SJCRH30 (cell line): Measurements from ENCODE around the gene CCNG2. TPM values are rescaled to one million over a fixed set of nuclear protein-coding genes. Genes with fewer than 3 reads are reported as not detected.

ENCODE experiments used
- DNase-seq, 2 experiments: peaks; one replicate each; pipeline ENCODE4 v3.0.0-alpha.2; 2015 to 2020
- H3K27ac ChIP-seq: fragments of 250-450 bp; sonication (Bioruptor Pico); 2 replicates; pipeline ENCODE4 v1.5.1; 2020; ENCODE audit warnings: mild to moderate bottlenecking, moderate library complexity
- H3K27me3 ChIP-seq: fragments of 250-450 bp; sonication (Bioruptor Pico); 2 replicates; pipeline ENCODE4 v1.5.1; 2020; ENCODE audit warnings: mild to moderate bottlenecking, moderate library complexity
- H3K36me3 ChIP-seq: fragments of 250-450 bp; sonication (Bioruptor Pico); 2 replicates; pipeline ENCODE4 v1.5.1; 2020; ENCODE audit warnings: mild to moderate bottlenecking, moderate library complexity
- H3K4me1 ChIP-seq: fragments of 250-450 bp; sonication (Bioruptor Pico); 2 replicates; pipeline ENCODE4 v1.5.1; 2020; ENCODE audit warnings: mild to moderate bottlenecking, moderate library complexity
- H3K4me3 ChIP-seq: fragments of 250-450 bp; sonication (Bioruptor Pico); 2 replicates; pipeline ENCODE4 v1.5.1; 2020; ENCODE audit warnings: mild to moderate bottlenecking, moderate library complexity
- H3K9me3 ChIP-seq: fragments of 250-450 bp; sonication (Bioruptor Pico); replicated peaks from 2 replicates; pipeline ENCODE4 v1.5.1; 2020; ENCODE audit warnings: mild to moderate bottlenecking, moderate library complexity
- total RNA-seq: library from RNA; depleted of rRNA; stranded (reverse); fragments of >200 nt; shearing (Covaris generic); gene quantifications from 2 replicates; pipeline ENCODE4 v1.2.3, GENCODE V29; 2014; rRNA removed

CCNG2 gene, protein sequence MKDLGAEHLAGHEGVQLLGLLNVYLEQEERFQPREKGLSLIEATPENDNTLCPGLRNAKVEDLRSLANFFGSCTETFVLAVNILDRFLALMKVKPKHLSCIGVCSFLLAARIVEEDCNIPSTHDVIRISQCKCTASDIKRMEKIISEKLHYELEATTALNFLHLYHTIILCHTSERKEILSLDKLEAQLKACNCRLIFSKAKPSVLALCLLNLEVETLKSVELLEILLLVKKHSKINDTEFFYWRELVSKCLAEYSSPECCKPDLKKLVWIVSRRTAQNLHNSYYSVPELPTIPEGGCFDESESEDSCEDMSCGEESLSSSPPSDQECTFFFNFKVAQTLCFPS
- total RNA-seq = 48.0 and 52.6 TPM in 2 replicates

DNA sequence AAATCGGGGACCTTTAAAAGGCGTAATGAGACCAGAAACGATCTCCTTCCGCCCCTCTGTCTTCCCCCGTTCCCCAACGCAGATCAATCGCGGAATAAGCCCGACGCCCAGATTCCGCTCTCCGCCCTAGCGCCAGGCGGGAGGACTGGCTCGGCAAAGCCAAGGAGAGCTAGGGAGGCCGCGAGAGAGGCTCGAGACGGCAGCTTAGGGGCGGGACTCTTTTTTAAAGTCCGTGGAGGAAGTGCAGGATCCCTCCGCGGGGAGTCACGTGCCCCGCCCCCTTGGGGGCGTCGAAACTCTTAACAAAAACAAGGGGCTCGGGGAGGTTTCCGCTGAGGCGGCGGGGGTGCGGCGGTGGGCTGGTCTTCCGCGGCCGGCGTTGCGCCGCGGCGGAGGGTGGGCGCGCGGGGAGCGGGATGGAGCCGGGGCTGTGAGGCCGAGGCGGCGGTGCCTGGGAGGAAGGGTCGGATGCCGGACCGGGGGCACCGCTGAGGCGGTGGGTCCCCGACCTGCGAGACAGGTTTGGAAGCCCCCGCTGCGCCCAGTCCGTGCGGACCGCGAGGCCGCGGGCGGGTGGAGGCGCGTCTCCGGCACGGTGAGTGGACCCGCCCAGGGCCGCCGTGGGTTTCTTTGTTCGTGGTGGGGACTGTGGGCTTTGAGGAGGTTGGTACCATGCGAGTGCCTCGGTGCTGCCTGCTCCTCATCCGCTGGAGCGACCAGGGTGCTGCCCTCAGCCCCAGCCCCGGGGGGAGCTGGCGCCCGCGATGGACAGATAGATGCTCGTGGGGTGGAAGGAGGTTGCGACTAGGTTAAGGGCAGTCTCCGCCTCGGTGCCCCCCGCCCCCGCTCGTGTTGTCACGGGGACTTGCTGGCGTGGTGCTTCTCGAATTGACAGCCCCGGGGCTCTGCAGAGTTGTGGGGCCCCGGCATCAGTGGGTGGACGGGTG lies at the start of gene CCNG2:
CCNG2 (plus strand) TSS at position 296 of the 947 bp plus-strand sequence. CDS start 1,326 bp downstream, outside the sequence.
- Histone ChIP-seq H3K36me3 (peaks cover 31% of the 10 kb centered on the region), H3K9me3 (no peaks in the 10 kb centered on the region), H3K4me3 (peak within 1 kb of the TSS; percentile 97), H3K27me3 (no peaks in the 10 kb centered on the region), H3K27ac (peak within 1 kb of the TSS; percentile 97), H3K4me1 (peaks cover 10% of the 10 kb centered on the region)
- DNase-seq = peak; percentile 96

DNA sequence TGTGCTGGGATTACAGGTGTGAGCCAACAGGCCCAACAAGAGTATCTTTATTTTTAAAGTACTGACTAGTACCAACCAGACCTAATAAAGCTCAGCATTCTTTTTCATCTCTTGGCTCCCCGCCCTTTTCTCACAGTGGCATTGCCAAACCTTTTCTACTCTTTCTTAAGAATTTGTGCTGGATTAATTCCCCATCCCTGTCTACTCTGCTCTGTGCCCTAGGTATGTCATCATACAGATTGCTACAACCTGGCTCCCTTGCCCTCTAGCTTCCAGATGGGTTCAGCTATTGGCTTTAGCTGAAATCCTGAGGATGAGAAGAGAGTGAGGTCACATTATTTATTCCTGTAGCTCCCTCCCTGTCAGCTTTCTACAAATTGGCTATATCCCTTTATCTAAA lies 46.3 kb upstream of the CCNG2 start:
- H3K36me3 ChIP-seq = no peaks in the 10 kb centered on the region
- no peak overlapping the region for H3K27ac ChIP-seq
- H3K27me3 ChIP-seq = no peaks in the 10 kb centered on the region
- H3K4me3 ChIP-seq = no peak overlapping the region
- no peak for DNase-seq
- no peaks in the 10 kb centered on the region for H3K4me1 ChIP-seq
- H3K9me3 ChIP-seq = no peaks in the 10 kb centered on the region

DNA sequence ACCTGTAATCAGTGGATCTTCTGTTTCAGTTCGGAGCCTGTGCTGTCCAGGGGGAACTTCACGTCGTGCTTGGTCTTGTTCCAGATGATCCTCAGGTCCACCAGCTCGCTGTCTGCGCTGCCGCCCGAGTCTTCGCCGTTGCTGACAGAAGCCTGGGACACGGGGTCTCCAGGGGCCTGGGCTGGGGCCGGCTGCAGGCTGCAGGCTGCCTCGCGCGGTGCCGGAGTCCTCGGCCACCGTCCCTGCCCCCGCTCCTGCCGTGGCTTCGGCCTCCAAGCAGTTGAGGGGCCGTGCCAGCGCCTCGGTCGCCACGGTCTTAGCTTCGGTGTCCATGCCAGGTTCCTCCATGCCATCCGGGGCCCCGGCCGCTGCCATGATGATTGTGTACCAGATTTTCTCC lies 43.9 kb upstream of the CCNG2 start:
- Histone ChIP-seq H3K4me1 (no peaks in the 10 kb centered on the region), H3K27ac (no peak overlapping the region), H3K27me3 (no peaks in the 10 kb centered on the region), H3K4me3 (no peak overlapping the region), H3K9me3 (no peaks in the 10 kb centered on the region), H3K36me3 (no peaks in the 10 kb centered on the region)
- DNase-seq = no peak

DNA sequence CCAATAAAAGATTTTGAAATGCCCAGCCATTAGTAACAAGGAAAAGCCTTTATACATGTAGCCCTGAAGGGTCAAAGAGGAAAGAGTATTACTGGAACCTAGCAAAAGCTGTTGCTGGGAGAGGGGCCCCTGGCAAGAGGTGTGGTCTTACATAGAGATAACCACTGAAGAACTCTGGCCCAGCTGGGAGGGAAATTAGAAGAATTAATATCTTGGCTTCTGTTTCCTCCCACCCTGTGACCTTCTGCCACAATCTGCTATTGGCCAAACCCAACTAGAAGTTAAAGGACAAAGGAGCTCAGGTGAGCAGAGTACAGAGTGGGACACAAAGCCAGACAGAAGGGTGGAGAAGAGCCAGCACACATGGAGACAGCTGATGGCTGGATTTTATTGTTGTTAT lies 39.3 kb upstream of the CCNG2 start:
- Histone ChIP-seq H3K4me3 (no peak overlapping the region), H3K36me3 (no peaks in the 10 kb centered on the region), H3K27ac (no peak overlapping the region), H3K9me3 (no peaks in the 10 kb centered on the region), H3K4me1 (no peaks in the 10 kb centered on the region), H3K27me3 (no peaks in the 10 kb centered on the region)
- no peak for DNase-seq

DNA sequence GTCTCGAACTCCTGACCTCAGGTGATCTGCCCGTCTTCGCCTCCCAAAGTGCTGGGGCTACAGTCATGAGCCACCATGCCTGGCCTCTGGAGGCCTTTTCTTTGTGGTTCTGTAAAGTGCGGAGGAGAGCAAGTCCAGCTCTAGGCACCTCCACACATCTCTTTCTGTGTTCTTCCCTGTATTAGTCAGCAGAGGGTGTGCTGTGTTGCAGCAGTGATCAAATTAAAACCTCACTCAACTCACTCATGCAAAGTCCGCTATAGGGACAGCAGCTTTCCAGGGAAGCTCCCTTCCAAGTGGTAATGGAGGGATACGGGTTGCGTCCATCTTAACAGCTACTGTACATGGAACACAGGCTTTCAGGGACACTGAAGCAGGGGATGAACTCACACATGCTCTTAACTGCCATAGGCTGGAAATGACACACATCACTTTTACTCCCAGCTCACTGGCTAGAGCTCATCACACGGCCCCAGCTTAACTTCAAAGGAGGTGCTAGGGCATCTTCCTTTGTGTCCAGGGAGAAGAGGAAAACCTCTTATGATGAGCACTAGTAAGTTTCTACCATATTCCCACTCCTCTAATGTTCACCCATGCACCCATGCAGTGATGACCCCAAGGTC lies 36.0 kb upstream of the CCNG2 start:
- H3K27me3 ChIP-seq = no peaks in the 10 kb centered on the region
- no peaks in the 10 kb centered on the region for H3K9me3 ChIP-seq
- H3K4me3 ChIP-seq = no peak overlapping the region
- no peaks in the 10 kb centered on the region for H3K36me3 ChIP-seq
- H3K27ac ChIP-seq = no peak overlapping the region
- no peak for DNase-seq
- no peaks in the 10 kb centered on the region for H3K4me1 ChIP-seq

DNA sequence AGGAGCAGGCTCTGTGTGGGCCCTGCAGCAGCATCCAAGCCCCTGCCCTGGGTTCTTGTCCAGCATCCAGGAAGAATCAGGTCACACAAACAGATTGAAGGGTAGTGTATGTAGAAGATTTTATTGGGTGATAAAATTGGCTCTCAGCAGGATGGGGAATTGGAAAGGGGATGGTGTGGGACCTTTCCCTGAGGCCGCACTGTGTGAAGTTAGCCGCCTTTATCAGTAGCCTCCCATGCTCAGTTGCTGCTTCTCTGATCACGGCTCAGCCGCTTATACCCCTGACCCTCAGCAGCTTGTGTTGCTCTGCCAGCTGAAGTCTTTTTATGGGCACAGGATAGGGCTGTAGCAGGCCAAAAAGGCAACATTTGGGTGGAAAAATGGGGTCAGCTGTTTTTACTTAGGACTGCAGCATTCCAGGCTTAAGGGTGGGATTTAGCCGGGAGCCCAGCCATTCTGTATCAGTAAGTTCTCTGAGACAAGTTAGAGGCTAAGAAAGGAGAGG lies 35.2 kb upstream of the CCNG2 start:
- Histone ChIP-seq H3K4me3 (no peak overlapping the region), H3K4me1 (no peaks in the 10 kb centered on the region), H3K9me3 (no peaks in the 10 kb centered on the region), H3K27me3 (no peaks in the 10 kb centered on the region), H3K27ac (no peak overlapping the region), H3K36me3 (no peaks in the 10 kb centered on the region)
- no peak for DNase-seq

DNA sequence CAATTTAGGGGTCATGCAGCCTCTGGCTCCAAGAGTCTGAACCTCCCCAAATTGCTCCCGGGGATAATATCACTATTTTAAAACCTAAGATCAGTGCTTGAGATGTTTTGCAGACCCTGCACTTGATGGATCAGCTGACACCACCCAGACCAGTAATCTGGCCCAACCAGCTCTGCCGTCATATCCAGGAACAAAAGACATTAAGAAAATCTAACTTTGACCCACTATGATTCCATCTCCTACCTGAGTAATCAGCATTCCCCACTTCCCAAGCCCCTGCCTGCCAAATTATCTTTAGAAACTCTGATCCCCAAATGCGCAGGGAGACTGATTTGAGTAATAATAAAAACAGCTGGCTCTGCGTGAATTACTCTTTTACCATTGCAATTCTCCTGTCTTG lies 34.4 kb upstream of the CCNG2 start:
- H3K27me3 ChIP-seq = no peaks in the 10 kb centered on the region
- H3K9me3 ChIP-seq = no peaks in the 10 kb centered on the region
- no peaks in the 10 kb centered on the region for H3K36me3 ChIP-seq
- no peak overlapping the region for H3K4me3 ChIP-seq
- H3K4me1 ChIP-seq = 0 out of 2 replicates have a peak, but pooled peaks cover 4% of the 10 kb centered on the region
- H3K27ac ChIP-seq = no peak overlapping the region
- DNase-seq = no peak

DNA sequence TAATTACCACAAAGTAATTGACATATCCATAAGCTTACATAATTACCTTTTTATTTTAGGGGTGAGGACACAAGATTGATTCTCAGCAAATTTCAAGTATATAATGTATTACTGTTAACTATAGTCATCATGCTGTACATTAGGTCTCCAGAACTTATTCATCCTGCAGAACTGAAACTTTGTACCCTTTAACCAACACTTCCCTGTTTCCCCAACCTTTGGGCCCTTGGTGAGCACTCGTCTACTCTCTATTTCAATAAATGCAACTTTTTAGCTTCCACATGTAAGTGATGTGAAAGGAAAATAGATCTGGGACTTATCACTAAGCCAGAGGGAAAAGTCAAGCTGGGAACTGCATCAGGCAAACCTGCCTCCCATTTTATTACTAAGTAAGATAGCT lies 33.6 kb upstream of the CCNG2 start:
- Histone ChIP-seq H3K4me3 (no peak overlapping the region), H3K4me1 (peaks cover 7% of the 10 kb centered on the region; the same call in 1 of the 2 replicates), H3K9me3 (no peaks in the 10 kb centered on the region), H3K27ac (no peak overlapping the region), H3K27me3 (no peaks in the 10 kb centered on the region), H3K36me3 (no peaks in the 10 kb centered on the region)
- DNase-seq = no peak

DNA sequence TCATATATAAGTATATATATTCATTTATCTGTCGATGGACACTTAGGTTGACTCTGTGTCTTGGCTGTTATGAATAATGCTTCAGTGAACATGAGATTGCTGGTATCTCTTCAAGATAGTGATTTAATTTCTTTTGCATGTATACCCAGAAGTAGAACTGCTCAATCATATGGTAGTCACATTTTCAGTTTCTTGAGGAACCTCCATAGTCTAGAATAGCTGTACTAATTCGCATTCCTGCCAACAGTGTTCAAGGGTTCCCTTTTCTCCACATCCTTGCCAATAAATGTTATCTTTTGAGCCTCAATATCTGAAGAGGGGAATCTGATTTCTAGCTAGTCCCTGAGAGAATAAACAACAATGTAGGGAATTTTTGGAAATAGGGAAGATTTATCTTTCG lies 32.4 kb upstream of the CCNG2 start:
- Histone ChIP-seq H3K27ac (no peak overlapping the region), H3K4me1 (peaks cover 10% of the 10 kb centered on the region), H3K36me3 (no peaks in the 10 kb centered on the region), H3K9me3 (no peaks in the 10 kb centered on the region), H3K27me3 (no peaks in the 10 kb centered on the region), H3K4me3 (no peak overlapping the region)
- no peak for DNase-seq

DNA sequence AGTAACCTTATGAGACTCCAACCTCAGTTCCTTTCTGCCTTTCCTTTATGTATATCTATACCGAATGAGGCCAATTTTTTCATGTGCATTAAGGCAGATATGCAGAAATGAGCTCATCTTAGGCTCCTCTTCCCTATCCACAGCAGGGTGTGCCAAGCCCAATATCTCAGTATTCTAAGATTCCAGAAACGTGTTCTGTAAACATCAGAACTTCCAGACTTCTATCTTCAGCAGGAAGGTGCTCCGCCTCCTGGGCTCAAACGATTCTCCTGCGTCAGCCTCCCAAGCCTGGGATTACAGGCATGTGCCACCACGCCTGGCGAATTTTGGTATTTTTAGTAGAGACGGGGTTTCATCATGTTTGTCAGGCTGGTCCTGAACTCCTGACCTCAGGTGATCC lies 31.0 kb upstream of the CCNG2 start:
- Histone ChIP-seq H3K27ac (no peak overlapping the region), H3K27me3 (no peaks in the 10 kb centered on the region), H3K36me3 (no peaks in the 10 kb centered on the region), H3K4me1 (peaks cover 10% of the 10 kb centered on the region), H3K4me3 (no peak overlapping the region), H3K9me3 (no peaks in the 10 kb centered on the region)
- DNase-seq = no peak

DNA sequence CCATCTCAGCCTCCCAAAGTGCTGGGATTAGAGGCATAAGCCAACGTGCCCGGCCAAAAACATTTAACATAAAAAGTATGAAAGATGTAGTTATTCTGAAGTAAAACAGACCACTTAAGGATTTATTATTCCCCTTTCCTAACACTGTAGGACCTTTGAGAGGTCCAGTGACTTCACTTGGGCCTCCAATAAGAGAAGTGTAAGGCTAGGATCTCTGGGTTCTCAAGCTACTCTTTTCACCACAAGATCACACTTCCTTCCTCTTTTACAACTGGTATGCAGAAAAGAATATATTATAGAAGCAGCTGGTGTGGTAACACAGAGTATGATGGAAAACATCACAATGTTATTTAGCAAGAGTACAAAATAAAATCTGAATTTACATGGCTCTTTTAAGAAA lies 30.2 kb upstream of the CCNG2 start:
- no peak overlapping the region for H3K4me3 ChIP-seq
- H3K27ac ChIP-seq = no peak overlapping the region
- H3K9me3 ChIP-seq = no peaks in the 10 kb centered on the region
- H3K36me3 ChIP-seq = no peaks in the 10 kb centered on the region
- DNase-seq = no peak
- H3K27me3 ChIP-seq = no peaks in the 10 kb centered on the region
- peaks cover 10% of the 10 kb centered on the region for H3K4me1 ChIP-seq

DNA sequence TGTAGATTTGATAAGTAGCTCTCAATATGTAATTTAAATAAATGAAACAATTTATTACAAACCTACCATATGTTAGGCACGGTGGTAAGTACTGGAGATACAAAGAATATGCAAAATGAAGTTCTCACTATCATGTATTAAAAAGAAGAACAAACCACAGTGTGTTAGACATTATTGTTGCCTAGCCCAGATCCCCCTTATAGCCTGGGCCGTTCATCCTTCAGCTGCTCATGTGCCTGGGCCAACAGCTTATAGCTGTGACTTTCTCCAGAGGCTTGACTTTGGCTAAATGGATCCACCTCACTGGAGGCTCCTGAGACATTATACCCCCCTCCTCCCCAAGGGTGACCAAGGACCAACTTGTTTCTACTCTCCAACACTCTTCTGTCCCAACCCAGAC lies 29.8 kb upstream of the CCNG2 start:
- Histone ChIP-seq H3K27ac (no peak overlapping the region), H3K27me3 (no peaks in the 10 kb centered on the region), H3K4me3 (no peak overlapping the region), H3K9me3 (no peaks in the 10 kb centered on the region), H3K4me1 (peaks cover 10% of the 10 kb centered on the region), H3K36me3 (no peaks in the 10 kb centered on the region)
- peak in 1 of 2 experiments; percentile 20 for DNase-seq

DNA sequence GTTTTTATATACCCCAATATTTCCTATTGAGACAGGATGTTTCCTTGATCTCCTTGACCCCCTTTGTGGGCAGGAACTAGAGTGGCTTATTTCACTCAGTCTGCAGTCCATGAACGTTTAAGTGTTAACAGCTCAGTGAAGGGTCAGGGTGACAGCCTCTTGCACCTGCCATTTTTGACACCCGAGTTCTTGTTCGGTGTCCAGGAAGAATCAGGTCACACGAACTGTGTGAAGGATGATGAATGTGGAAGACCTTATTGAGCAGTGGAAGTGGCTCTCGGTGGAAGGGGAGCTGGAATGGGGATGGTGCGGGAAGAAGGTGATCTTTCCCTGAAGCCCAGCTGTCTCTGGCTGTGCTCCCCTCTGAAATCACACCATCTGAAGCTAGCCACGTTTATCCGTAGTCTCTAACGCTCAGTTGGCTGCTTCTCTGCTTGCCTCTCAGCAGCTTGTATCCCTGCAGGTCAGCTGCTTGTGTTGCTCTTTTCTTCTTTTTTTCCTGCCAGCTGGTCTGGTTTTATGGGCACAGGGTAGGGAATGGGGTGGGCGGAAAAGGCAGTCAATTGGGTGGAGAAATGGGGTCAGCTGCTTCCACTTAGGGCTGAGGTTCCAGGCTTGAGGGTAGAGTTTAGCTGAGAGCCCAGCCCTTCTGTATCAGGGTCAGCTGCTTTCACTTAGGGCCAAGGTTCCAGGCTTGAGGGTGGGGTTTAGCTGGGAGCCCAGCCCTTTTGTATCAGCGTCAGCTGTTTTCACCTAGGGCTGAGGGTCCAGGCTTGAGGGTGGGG lies 29.0 kb upstream of the CCNG2 start:
- Histone ChIP-seq H3K4me1 (peaks cover 10% of the 10 kb centered on the region), H3K9me3 (no peaks in the 10 kb centered on the region), H3K36me3 (no peaks in the 10 kb centered on the region), H3K27me3 (no peaks in the 10 kb centered on the region), H3K27ac (no peak overlapping the region; the same call in 1 of the 2 replicates), H3K4me3 (peak overlapping the region; percentile 14)
- DNase-seq = peak; percentile 72 to 88

DNA sequence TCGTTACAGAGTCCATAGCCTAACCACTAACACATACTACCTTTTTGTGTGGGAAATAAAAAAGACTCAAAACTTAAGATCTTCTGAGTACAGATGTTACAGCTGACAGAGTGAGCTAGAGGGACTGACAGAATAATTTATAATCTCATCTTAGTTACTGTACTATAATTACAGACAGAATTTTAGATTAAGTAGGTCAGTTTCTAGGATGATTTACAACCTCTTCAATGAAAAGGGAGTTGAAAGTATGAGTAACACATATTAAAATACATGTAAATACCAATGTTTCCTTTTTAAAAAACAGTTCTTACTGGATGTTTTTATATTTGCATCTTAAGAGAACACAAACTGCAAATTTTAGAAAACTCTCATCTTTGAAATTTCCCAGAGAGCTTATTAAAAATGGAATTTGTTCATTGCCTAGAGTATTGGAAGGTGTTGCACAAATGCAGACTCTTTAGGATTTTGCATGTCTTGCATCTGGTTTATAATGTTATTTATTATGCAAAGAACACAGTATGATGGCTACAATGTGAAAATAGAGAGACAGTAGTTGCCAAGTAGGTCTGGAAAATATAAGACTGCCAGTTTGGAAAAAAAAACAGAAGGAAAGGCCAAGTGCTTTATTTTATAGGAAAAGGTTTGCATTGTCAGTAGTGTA lies 24.2 kb upstream of the CCNG2 start:
- Histone ChIP-seq H3K36me3 (no peaks in the 10 kb centered on the region), H3K27me3 (no peaks in the 10 kb centered on the region), H3K9me3 (no peaks in the 10 kb centered on the region), H3K4me1 (peaks cover 6% of the 10 kb centered on the region), H3K4me3 (no peak overlapping the region), H3K27ac (no peak overlapping the region)
- DNase-seq = no peak
